GM21576 (cell line): ENCODE data around the gene INF2.

Experiments used
- ATAC-seq: cut with Tn5 transposase; IDR thresholded peaks from one replicate; pipeline ENCODE4 v1.9.1; 2021; ENCODE audit warnings: mild to moderate bottlenecking, moderate library complexity; ENCODE audit not compliant: unreplicated experiment

The INF2 gene

GRCh38 chr14:104767634-104767918 lies 78.2 kb downstream of the INF2 start:
- no peak for ATAC-seq

- peak; percentile 68 for ATAC-seq
Observed at GRCh38 chr14:104768437-104769323, 79.3 kb downstream of the INF2 start.

GRCh38 chr14:104769324-104770071 lies 80.1 kb downstream of the INF2 start:
- no peak for ATAC-seq

GRCh38 chr14:104770072-104770579 lies 80.7 kb downstream of the INF2 start:
- ATAC-seq: no peak

- ATAC-seq: no peak
Observed at GRCh38 chr14:104770851-104771272, 81.4 kb downstream of the INF2 start.

GRCh38 chr14:104771374-104771773 lies 82.0 kb downstream of the INF2 start:
- ATAC-seq: no peak
